ENCODE results near the gene KLK14.

The KLK14 gene

DNA sequence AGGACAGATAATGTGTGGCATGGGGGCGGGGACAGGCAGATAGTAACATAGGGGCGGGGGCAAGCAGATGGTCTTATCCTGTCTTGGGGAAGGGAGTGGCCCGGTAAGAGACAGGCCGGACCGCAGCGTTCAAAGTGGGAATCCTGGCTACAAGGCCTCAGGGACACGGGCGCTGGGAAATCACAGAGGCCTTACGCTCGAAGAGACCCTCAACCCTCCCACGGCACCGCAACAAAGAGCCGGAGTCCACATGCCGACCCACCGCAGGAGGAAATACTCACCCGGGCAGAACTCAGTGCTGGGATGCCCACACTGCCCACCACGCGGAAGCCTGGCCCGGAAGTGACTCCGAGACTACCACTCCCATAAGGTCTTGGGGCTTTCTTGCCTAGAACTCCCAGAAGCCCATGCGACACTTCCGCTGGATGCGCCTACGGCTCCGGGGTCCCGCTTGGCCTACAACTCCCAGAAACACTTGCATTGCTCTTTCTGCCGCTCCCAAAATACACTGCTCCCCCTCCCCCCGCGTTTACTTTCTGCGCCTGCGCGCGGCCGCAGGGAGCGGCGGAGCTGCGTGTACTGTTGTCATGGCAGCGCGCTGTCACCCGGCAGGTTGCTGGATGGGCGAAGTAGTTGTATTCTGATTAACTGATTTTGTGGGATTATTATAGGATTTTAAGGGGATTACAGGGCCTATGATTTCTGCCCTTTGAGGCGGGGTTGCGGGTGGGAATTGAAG, 25.5 kb upstream of the KLK14 start, which contains the start of gene CTU1:
Gene CTU1 (minus strand): TSS at position 344 of the 739 bp plus-strand sequence. CDS start 3,840 bp downstream, outside the sequence.
- FAIRE-seq = peak; percentile 94

DNA sequence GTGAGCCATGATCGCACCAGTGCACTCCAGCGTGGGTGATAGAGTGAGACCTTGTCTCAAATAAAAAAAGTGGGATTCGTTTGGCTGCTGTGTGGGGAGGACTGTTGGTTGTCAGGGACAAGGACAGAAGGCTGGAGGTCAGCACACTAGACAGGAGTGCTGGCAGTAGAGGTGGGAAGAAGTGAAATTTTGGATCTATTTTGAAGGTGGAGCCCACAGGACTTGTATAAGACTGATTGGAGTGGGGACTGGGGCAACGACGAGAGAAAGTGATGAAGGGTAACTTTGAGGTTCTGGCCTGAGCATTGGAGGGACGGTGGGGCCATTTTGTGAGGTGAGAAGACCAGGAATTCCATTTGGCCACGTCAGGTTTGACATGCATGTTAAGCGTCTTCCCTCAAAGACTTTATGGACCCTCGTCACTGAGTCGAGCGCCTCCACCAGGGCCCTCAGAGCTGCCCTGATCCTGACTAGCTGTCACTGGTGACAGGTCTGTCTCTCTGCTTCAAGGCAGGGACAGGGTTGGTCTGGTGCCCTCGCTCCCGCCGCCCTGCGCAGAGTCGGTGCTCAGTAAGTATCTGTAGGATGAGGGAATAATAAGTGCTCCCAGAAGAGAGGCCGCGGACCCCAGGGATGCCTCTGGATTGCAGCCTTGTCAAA, 24.8 kb upstream of the KLK14 start:
- no peak for FAIRE-seq

DNA sequence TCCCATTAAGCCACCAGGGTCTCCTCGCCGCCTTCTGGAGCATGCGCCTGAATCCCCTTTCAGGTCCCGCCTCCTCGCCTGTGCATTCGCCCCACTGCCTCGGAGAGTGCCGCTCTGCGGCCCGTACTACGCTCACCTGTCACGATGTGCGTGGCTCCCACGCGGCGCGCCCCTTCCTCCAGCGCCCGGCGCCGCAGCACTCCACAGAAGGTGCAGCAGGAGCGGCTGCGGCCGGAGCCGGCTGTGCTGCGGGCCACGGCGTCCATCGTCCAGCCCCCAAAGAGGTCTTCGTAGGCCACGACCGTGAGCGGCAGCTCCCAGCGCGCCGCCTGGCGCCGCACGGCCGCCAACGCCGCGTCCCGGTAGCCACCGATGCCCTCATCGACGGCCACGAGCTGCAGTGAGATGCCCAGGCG, 21.2 kb upstream of the KLK14 start:
- FAIRE-seq = no peak

DNA sequence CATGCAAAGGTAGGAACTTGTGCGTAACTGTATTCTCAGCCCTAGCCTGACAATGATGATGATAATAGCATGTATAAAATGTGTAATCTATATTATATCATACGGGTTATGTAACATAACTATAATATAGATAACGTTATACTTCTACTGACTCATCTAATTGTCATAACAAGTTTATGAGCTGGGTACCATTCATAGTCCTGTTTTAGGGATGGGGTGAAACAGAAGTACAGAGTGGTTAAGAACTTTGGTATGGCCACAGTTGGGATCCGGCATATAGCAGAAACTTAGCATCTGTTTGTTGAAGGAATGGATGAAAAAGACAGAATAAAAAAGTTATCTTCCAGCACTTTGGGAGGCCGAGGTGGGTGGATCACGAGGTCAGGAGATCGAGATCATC, 20.3 kb upstream of the KLK14 start:
- FAIRE-seq = no peak

DNA sequence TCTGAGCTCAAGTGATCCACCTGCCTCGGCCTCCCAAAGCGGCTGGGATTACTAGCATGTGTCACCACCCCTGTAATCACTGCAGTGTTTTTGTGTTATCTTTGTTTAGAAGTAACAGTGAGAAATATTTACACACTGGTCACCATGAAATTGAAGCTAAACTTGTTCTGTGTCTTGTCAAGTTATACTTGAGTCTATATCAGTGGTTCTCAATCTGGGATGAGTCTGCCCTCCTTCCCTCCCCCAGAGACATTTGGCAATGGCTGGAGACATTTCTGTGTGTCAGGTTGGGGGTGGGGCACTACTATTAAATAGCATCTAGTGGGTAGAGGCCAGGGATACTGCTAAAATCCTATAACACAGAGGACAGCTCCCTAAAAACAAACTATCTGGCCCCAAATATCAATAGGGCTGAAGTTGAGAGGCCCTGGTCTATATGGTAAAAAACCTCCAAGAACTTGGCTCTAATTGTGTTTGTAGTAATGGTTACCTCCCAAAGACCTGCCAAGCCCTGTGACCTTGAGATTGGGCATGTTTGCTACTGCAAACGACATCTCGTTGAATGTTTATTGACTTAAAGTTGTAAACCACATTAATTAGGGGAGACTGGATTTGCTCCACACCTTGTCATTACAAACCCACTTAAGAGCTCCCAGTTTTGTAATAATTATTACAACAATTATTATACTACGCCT, 18.6 kb upstream of the KLK14 start:
- no peak for FAIRE-seq

DNA sequence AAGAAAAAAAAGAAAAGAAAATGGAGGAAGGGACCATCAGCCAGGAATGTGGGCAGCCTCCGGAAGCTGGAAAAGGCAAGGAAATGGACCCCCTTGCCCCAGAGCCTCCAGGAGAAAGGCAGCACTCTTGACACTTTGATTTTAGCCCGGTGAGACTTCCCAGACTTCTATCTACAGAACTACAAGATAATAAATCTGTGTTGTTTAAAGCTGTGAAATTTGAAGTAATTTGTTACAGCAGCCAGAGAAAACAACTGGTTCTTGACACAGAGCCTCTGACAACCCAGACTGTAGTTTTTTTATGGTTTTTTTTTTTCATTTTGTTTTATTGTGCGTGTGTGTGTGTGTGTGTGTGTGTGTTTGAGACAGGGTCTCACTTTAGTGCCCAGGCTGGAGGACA, 17.9 kb upstream of the KLK14 start:
- FAIRE-seq = no peak

DNA sequence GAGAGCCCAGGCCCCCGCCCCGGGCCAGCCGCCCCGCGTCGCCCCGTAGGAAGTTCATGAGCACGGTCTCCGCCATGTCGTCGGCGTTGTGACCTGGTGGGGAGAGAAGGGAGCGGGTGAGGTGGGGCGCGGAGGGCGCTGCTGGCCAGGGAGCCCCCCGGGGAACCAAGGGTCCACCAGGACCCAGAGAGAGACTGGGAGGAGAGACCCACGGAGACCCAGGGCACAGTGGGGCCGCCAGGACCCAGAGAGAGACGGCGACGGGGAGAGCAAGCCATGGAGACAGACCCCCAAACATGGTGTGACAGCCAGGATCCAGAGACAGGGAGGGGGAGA, 16.3 kb upstream of the KLK14 start:
- no peak for FAIRE-seq

DNA sequence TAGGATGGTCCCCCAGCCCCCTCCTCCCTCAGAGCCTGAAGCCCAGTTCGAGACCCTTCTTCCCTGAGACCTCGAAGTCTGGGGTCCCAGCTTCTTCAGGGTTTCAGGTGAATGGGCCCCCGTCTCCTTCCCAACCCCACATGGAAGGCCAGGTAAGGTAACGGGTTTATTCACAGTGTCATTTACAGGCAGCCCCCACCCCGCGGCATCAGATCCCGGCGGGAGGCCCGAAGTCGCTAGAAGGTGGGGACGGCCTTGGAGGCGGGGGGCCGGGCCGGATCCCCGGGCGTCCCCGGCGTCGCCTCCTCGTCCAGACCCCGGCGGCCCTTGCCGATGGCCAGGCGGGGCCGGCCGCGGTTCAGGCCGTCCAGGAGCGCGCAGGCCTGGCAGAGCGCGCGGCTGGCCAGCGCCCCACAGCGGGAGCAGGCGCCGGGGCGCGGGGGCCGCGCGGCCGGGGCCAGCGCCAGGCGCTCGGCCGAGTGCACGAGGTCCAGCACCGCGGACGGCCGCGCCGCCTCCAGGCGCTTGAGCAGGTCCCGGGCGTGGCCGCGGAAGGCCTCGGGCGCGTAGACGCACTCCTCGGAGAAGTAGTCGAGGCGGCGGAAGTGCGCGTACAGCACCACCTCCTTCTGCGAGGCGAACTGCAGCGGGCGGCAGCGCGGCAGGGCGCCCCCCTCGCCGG, 15.8 kb upstream of the KLK14 start:
- no peak for FAIRE-seq

DNA sequence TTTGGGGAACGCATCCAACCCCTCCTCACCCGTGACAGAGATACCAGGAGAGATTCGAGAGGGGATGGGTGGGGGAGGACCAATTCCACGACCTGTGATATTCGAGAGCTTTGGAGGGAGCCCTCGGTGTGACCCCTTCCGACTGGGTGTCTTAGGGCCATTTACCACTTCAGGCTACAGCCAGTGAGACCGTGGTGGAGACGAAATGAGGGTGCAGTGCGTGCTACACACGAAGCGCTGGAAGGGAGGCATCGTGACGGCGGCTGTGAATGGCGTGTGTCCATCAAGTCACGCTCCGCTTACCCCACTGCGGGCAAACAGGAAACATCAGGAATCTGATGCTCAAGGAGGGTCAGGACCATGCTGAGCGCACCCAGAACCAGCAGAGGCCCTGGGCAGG, 15.1 kb upstream of the KLK14 start:
- FAIRE-seq = no peak

DNA sequence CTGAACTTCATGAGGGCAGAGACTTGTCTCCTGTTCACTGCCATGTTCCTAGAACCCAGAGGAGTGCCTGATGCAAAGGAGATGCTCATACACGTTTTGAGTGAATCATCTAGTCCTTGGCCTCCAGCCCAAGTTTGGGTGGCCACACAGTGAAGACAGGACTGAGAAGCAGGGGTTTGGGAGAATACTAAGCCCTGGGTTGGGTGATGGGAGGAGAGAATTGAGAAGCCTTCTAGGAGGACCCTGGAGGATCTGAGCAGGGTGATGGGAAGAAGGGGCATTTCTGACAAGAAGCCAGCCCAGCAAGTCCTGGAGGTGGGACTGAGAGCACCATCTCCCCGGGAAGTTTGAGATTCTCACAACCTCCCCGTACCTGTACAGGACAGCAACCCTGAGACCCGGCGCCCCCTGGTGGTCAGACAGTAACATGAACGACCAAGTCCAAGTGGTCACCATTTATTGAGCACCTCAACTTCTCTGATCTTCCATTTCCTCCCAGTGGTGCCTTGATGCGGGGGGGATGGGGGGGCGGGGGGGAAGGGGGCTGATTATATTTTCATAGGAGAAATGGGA, 14.6 kb upstream of the KLK14 start:
- no peak for FAIRE-seq

DNA sequence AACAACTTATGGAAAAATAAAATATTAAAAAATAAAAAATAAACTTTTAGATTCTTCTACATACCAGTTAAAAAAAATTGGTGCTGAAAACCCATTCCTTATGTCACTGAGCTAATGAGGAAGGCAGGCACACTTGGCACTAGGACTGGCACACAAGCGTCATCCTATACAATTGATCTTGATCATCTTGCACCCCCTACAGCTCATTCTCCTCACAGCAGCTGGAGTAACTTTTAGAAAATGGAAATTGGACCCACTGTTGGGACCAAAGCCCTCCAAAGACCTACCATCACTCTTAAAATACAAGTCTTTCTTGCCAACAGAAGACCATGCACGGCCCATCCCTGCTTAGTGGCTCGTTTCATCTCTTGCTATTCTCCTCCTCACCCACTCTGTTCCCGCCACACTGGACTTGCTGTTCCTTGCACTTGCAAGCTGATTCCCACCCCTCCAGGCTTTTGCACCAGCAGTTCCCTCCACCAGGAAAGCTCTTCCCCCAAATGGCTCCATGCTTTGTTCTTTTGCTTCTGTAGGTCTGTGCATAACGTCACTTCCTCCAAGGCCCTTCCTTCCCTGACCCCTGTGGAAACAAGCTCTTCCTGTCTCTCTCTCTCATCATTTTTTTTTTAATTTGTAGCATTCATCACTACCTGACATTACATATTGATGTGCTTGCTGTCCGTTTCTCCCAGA, 13.9 kb upstream of the KLK14 start:
- no peak for FAIRE-seq

DNA sequence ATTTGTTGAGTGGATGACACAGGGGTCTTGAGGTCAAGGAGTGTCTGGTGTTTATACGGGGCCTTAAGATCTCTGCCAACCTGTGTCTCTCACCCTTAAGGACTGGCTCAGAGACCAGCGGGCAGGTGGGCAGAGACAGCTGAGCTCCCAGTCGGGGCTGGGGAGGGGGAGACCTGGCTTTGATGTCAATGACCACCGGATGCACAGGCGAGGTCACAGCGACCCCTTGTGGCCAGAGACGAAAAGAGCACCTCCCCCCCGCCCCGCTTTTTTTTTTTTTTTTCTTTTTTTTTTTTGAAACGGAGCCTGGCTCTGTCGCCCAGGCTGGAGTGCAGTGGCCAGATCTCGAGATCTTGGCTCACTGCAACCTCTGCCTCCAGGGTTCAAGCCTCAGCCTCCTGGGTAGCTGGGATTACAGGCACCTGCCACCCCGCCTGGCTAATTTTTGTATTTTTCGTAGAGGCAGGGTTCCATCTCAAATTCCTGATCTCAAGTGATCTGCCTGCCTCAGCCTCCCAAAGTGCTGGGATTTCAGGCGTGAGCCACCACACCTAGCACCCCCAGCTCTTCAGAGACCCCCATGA, 12.1 kb upstream of the KLK14 start:
- no peak for FAIRE-seq

DNA sequence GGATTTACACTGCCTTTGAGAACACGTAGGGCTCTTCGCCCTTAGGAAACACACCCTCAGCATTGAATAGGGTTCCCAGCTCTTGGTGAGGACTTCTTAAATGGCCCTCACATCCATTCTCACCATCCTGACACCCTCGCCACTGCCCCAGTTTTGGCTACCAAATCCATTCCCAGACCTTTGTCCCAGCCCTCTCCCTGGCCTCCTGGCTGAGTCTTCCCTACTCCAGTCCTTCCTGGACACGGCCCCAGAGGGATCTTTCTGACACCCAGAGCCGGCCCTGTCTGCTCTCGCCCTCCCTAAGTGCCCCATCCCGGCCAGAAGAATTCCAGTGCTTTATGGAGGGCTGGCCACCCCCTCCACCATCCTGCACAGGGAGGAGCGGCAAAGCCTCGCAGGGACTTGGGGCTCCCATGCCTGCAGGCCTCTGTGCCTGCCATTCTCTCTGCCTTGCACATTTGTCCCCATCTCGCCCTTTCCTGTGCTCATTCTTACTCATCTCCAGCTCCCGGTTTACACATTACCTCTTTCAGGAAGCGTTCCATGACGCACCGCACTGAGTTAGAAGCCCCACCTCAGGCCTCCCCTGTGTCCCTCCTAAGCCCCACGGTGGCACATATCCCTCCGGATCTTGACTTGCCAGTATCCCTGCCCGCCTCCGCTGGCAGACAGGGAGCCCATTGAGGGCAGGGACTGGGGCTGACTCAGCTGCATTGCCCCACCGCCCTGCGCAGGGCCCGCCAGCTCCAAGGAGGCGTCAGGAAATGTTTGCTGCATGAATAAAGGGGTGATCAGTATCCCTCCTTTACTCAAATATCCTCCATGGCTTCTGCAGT, 11.0 kb upstream of the KLK14 start:
- FAIRE-seq = no peak

DNA sequence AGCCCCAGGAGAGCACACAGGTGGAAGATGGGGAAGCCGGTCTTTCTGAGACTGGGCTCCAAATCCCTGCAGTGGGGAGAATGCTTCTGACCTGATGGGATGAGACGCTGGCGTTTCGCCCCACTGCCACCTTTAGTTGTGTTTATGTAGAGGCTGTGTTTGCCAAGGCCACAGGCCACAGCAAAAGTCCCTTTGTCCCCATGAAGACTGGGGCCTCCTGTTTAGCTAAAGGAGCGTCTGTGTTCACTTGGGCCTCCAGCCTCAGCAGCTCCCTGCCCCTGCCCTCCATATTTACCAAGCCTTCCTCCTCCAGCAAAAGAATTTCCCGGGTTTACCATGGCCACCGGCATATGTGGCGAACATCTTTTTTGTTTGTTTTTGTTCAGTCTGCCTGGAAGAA, 10.4 kb upstream of the KLK14 start:
- FAIRE-seq = no peak

DNA sequence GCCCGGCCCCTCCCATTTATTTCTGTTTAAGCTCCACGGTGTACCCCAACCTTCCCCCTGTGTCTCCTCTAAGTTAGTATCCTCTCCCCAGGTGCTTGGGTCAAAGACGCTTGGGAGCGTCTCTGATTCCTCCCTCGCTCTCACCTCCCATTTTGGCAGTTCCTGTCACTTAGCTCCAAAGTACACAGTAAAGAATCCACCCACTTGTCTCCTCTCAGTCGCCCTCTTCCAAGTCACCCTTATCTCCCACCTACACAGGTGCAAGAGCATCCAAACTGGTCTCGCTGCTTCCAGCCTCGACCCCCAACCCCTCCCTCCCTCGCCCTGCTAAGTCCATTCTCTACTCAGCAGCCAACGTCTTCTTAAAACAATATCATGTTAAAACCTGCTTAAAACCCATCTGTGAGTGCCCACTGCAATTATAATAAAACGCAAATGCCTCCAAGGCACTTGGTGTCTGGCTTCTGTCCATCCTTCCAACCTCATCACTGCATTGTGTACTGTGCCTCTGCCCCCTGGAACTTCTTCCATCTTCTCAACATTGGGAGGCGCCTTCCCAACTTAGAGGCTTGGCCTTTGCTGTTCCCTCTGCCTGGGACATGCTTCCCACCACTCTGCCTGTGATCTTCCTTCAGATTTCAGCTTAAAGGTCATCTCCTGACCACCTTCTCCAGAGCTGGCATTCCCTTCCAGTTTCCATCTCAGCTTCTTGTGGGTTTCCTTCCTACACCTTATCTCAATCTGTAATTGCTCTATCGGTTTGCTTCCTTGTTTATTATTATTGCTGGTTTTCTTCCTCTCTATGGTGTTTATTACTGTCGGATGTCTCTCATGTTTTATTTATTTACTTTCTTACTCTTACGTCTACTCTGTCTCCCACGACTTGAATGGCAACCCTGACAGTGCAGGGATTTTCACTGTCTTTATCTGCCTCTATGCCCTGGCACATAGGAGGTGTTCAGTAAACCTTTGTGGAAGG, 9.5 kb upstream of the KLK14 start:
- FAIRE-seq = no peak

DNA sequence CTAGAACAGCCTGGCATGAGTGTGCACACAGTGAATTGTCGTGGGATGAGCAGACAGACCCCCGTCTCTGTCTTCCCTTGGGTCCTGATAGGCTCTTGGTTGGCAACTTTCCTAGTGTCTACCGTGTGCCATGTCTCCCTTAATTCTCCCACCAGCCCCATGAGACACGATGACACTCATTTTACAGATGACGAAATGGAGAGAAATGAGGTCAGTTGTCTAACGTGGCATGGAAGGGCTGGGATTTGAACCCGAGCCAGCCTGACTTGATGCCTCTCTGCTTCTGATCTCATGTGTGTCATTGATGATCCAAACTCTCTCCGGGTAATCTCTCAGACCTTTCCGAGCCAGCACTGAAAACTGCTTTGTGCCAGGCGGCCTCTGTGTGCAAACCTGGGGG, 8.4 kb upstream of the KLK14 start:
- FAIRE-seq = no peak

DNA sequence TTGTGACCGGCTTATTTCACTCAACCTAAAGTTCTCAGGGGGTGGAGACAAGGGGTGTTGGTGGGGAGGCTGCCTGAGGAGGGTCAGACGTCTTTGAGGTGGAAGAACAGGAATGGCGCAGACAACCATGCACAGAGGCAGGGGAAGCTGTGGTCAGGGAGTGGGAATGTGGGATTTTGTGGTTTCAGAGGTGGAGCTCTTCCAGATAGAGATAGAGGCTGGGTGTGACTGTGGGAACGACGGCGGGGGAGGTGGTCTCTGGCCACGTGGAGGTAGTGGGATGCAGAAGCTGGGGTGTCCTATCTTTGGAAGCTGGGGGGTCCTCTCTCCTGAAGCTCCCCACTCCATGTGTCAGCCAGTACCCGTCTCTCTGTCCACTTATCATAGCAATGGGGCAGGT, 7.8 kb upstream of the KLK14 start:
- FAIRE-seq = no peak

DNA sequence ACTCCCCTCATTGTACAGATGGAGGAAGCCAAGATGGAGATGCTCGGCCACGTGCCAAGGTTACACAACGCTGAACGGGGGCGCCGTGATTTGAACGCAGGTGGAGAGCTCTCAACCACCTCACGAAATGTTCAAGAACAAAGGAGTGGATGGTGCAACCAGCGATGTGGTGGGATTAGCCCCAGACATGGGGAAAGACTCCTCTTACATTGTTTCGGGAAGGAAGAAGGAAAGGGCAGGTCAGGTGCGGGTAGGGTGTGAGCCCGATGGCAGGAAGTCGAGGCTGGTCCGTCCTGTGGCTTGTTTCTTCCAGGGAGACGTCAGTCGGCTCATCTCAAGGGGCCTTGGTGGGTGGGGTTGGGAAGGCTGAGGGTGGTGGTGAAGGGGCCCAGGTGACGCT, 7.1 kb upstream of the KLK14 start:
- FAIRE-seq = no peak

DNA sequence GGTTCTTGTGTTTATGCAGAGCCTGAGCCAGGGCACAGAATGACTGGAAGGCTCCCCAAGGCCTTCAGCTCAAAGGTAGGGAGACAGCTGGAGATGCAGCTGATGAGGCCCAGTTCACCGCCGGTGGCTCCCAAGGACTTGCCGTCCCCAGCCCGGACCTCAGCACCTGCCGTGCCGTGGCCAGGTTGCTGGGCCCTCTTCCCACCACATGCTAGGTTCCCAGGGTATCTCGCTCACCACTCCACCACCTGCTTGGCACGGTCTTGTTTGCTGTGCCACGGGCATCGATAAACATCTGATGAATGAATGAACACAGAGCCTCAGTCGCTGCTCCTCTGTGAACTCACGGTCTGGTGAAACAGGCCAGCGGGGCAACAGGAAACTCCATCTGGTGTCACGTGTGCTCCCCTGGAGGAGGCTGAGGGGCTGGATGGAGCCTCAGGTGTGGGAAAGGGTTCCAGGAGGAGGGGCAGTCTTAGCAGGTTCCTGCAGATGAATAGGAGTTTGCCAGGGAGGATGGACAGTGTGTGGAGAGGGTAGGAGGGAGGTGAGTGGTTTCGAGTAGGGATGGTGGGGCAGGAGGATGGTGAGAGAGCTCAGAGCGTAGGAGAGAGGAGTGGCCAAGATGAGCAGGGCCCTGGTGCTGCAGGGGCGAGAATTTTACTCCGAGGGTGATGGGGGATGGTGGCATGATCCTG, 3.6 kb upstream of the KLK14 start:
- FAIRE-seq = no peak

All from islet of Langerhans (tissue), 1 donor.